Mammary epithelial cell (primary cell): ENCODE data around the gene PTPN13.

Experiments
- EZH2 ChIP-seq: IDR thresholded peaks from 2 replicates; pipeline ENCODE4 v1.6.1; 2012; ENCODE audit warnings: low read length, inconsistent platforms, borderline replicate concordance
- TF ChIP-seq, protein P1 (sequence below), 2 donors: IDR thresholded peaks in 1 of 2; conservative IDR thresholded peaks in 1 of 2; 2 replicates each; pipeline ENCODE4 v1.5.1; 2011 to 2012; ENCODE audit warnings: inconsistent platforms in 2 of 2, low read length in 2 of 2, mild to moderate bottlenecking in 2 of 2, control low read depth in 1 of 2, low read depth in 1 of 2; ENCODE audit not compliant: insufficient read depth in 1 of 2; ENCODE audit errors: extremely low read depth in 1 of 2

DNA sequence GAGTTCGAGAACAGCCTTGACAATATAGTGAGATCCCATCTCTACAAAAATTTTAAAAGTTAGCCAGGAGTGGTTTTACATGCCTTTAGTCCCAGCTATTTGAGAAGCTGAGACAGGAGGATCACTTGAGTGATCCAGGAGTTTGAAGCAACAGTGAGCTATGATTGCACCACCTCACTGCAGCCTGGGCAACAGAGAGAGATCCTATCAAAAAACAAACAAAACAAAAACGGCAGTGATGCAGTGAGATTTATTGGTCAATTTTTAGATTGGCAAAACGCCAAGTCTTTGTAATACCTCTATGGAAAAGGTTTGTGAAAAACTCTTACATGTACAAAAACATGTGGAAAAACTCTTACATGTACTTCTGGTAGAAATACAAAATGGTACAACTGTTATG, 91.3 kb downstream of the PTPN13 start:
- no peak for TF ChIP-seq EZH2
- TF ChIP-seq, protein P1, sequence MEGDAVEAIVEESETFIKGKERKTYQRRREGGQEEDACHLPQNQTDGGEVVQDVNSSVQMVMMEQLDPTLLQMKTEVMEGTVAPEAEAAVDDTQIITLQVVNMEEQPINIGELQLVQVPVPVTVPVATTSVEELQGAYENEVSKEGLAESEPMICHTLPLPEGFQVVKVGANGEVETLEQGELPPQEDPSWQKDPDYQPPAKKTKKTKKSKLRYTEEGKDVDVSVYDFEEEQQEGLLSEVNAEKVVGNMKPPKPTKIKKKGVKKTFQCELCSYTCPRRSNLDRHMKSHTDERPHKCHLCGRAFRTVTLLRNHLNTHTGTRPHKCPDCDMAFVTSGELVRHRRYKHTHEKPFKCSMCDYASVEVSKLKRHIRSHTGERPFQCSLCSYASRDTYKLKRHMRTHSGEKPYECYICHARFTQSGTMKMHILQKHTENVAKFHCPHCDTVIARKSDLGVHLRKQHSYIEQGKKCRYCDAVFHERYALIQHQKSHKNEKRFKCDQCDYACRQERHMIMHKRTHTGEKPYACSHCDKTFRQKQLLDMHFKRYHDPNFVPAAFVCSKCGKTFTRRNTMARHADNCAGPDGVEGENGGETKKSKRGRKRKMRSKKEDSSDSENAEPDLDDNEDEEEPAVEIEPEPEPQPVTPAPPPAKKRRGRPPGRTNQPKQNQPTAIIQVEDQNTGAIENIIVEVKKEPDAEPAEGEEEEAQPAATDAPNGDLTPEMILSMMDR (conservative IDR thresholded peaks at IDR 0.05 in 1 of 2, IDR thresholded peaks at IDR 0.05 in 1 of 2; ENCODE audit: extremely low read depth in 1 of 2, insufficient read depth in 1 of 2, low read depth in 1 of 2, low read length in 2 of 2): no peak
